Left ventricle myocardium superior (tissue), 1 donor: Measurements from ENCODE around the gene OR6X1. TPM values are rescaled to one million over a fixed set of nuclear protein-coding genes. Genes with fewer than 3 reads are reported as not detected.

Experiments used
- ATAC-seq: fragments of 200-7000 bp; cut with Tn5 transposase; one replicate; pipeline ENCODE4 v1.9.1; 2020; ENCODE audit warnings: mild to moderate bottlenecking, moderate library complexity
- DNase-seq: peaks from one replicate; pipeline ENCODE4 v3.0.0-alpha.2; 2020
- intact Hi-C: fragments of 100-400 bp; cut with micrococcal nuclease; formaldehyde crosslinking; loops from one replicate; pipeline ENCODE4 v1.11.0; 2022
- total RNA-seq: library from RNA; stranded (reverse); fragmentation: NEBNext Ultra II Directional; extraction: Animal tissue kit (Norgen Biotek cat#: 25700); gene quantifications from one replicate; pipeline ENCODE4 v1.2.1, GENCODE V29; 2021
- donor health status: DM: no; HTN: yes; CAD: no; lungs with severe emphysema.

The OR6X1 gene
- total RNA-seq, 1 donor from 2014 or later, result not detected

DNA sequence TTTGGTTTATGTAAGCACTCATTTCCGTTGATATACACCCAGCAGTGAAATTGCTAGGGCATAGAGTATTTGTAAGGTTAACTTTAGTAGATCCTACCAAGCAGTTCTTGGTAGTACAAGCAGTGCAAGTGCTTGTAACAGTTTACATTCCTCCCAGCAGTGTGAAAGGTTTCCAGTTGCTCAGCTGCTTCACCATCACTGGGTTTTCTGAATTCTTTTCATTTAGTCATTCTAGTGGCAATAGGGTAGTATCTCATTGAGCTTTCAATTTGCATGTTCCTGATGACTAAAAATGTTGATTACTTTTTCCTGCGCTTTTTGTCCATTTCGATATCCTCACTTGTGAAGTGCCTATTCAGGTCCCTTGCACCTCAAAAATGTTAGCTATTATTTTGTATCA lies 47.1 kb downstream of the OR6X1 start:
- no peak for ATAC-seq
- intact Hi-C loops, result loop anchor here (5.0 kb wide), 2 partner anchors 65 to 125 kb away; no protein-coding TSS in a partner anchor

DNA sequence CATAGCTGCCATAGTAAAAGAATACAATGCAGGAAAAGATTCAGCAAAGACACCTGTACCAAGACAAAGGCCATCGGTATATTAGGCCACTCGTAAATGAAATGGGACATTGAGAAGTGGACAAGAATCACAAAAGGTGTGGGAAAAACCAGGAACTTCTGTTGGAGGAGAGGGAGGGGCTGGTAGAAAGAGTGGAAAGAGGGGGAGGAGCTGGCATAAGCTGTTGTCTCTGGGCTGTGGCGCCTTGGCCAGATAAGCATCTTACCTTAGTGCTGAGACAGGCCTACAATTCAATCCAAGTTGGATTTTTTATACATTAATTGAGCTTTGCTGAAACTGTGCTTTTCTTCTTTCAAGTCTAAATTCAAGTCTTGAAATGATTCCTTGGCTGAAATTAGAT lies 50.0 kb downstream of the OR6X1 start:
- DNase-seq (no peak), ATAC-seq (no peak)
- intact Hi-C loops, result no loop called here

More for the DNA sequence above, 47.1 kb downstream of the OR6X1 start:
- no peak for DNase-seq

Other genes with a start within 250 kb of the OR6X1 start
- gene SCN3B, start 99.9 kb downstream of the OR6X1 start, total RNA-seq, result 1.7 TPM
- gene ZNF202, start 12.9 kb downstream of the OR6X1 start, total RNA-seq, result 4.1 TPM
- gene OR6M1, start 51.8 kb upstream of the OR6X1 start, total RNA-seq, result not detected
- not detected for gene TMEM225, start 131.2 kb upstream of the OR6X1 start, total RNA-seq
- gene OR8D4, start 147.6 kb upstream of the OR6X1 start, total RNA-seq, result not detected
- not detected for gene OR4D5, start 185.1 kb upstream of the OR6X1 start, total RNA-seq
- not detected for gene OR6T1, start 189.3 kb upstream of the OR6X1 start, total RNA-seq
- not detected for gene OR10S1, start 223.3 kb upstream of the OR6X1 start, total RNA-seq
- gene OR10G6, start 240.6 kb upstream of the OR6X1 start, total RNA-seq, result not detected